NCI-H345 treated with DMSO at 0.1 percent for 48 hours (cell line): ENCODE data around the gene MPIG6B.
A peak's percentile ranks its signal among the peaks of the same experiment; 100 is the strongest.

Source experiments
- DNase-seq: peaks from one replicate; lab custom pipeline; 2025; ENCODE audit not compliant: unreplicated experiment; lab: John Stamatoyannopoulos, UW

MPIG6B gene

GRCh38 chr6:31723245-31723979, at the start of gene MPIG6B:
MPIG6B (plus strand) TSS chr6:31723373; CDS start chr6:31723384, 11 bp downstream.
- DNase-seq: no peak

DNA sequence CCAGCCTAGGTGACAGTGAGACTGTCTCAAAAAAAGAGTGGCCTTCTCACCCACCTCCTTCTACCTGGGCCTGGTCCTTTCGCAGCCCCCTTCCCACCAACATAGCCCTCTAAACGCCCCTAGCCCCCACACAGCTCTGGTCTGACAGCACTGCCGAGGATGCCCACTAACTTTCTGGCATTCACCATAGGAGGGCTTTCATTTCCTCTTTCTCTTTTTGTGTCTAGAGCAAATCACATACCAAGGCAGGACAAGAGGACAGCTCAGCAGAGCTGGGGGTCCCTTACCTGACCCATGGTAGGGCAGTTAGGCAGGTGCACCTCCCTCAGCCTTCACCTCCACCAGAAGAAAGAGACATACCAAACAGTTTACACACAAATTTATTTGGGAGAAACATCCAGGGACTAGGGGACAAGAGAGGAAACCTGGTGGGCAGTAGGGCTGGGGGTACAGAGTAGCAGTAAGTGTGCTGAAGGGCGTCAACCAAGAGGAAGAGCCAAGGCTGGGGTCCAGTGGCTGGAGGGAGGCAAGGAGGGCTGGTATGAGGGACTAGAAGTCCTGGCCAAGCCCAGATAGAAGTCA, 46.8 kb upstream of the MPIG6B start:
- DNase-seq: no peak

GRCh38 chr6:31676904-31677303, 46.3 kb upstream of the MPIG6B start:
- no peak for DNase-seq

DNA sequence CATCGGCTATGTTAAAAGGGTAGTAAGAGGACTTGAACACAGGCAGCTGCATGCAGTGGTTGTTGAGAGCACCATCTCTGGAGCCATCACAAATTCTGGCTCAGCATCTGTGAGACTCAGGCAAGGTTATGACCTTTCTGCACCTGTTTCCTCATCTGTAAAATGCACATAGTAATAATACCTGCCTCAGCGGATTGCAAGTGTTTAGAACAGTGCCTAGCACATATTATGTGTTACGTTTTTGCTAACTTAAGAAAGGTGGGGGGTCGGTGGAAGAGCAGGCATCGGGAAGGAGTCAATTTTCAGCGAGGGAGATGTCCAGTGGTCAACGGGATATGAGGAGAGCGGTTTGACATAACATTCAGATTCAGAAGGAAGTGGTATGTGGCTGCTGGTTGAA, 45.2 kb upstream of the MPIG6B start:
- DNase-seq: no peak

DNA sequence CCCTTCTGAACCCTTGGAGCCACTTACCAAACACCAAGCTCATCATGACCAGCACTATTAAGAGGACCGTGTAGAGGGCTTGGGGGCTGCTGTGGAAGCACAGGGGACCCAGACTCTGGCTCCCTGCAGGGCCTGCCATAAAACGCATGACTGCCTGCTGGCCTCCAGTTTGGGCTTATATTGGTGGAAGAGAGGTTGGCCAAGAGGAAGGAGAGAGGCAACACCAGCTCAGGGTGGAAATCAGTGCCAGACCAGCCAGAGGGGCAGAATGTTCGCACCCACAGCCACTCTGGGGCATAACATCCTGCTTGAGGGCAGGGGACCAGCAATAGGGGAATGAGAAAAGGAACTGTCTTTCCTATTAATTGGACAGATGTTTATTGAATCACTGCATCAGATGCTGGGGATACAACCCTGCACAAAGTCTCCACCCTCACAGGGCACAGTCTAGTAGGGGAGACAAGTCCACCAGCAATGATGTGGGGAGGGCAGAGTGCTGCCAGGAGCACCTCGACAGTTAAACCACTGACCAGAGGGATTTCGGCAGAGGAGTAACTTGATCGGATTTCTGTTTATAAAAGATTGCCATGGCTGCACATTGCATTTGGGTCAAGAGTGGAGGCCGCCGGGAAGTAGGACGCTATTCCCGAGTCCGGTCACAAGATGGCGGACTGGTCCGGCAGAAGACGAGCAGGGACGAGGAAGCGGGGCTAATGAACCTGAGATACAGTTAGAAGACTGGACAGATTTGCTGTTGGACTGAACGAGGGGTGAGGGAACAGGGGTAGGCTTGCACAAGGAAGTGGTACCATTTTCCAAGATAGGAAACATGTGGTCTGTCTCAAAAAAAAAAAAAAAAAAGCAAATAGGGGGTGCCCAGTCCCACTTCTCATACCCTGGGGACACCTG, 42.7 kb upstream of the MPIG6B start, which contains the start of gene LY6G5C:
Gene LY6G5C (minus strand): TSS at position 842 of the 909 bp plus-strand sequence. CDS start 694 bp downstream, at position 148.
- peak; percentile 77 for DNase-seq

DNA sequence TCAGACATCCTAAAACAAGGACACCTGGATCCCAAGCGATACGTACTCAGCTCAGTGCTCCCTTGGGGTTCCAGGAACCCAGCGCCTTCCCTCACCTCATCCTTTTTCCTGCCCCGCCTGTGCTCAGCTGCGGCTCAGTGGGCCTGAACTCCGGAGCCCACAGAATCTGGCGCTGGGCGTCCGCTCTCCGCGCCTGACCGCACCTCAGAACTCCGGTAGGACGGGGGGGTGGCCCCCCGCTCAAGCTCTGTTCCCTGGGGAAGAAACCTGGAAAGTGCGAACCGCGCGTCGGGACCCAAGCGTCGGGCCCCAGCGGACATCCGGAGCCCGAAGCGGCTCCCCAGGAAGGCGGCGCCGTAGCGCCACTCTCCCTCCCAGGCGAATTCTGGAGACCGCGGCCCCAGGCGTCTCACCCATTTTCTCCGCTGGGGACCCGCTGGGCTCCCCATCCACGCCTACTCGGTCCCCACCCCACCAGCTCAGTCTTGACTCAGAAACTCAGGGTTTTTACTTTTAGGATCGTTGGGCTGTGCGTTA, 42.0 kb upstream of the MPIG6B start:
- DNase-seq: no peak

DNA sequence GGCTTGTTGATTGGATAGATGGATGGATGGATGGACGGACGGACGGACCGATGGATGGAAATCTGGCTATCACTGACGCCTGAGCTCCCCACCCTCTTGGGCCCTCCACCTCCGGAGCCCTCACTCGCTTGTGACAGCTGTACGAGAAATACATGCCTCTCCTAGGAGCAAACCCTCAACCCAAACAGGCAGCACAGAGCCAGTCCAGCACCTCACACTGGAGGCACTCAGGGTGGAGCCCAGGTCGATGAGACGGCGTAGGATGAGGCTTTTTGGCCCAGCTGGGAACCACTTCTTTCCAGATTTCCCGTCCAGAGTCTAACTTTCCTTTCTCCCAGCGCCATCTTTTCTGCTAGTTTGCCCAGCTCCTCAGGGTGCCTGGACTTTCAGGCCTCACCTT, 39.6 kb upstream of the MPIG6B start:
- no peak for DNase-seq

DNA sequence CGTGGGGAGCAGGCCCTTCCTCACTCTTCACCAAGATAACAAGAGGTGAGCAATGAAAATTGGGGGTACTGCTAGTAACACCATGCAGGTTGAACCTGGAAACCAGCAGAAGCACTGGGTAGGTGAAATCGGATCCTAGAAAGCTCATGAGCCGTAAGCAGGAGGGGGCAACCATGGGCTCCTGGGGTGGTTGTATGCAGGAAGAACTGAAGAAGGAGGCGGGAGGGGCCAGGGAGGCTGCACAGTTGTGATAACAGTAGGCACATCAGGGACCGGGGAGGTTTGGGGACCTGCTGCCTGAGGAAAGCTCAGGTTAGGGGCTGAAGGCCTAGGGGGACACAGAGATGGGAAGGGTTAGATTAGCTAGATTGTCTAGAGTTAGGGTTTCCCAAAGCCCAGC, 36.7 kb upstream of the MPIG6B start:
- DNase-seq: no peak

- no peak for DNase-seq
Measured at GRCh38 chr6:31687321-31687720, 35.9 kb upstream of the MPIG6B start.

DNA sequence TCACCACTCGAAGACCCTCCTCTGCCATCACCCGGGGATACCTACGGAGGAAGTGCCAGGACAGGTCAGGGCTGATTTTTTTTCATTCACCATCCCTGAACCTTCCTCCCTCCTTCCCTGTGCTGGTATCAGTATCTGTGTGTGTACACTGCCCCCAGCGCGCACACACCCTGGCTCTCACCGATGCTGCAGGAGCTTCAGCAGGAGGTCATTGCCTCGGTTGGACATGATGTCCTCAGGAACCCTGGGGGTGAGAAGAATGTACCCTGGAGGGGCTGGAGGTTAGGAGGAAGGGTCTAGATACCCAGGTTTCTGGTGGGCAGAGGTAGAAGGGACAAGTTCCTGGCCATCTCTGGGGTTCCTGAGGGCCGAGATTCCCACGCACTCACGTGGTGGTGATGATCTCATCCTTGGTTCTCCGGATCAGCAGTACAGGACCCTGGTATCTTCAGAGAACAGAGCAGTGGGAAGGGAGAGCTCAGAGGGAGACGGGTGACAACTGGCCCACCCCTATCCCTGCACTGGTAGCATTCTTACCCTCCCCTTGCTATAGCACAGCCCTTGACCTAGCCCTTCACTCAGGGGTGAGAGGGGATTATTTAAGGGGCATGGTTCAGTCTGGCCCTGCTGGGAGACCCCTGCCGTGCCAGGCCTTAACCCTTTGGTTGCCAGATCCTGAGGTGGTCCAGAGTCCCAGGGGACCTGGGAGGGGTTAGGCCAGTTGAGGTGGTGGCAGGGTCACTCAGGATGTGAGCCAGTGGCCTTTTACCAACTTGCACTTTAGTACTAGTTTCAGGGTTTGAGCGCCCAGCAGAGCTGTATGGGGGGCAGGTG, 35.1 kb upstream of the MPIG6B start:
- no peak for DNase-seq

DNA sequence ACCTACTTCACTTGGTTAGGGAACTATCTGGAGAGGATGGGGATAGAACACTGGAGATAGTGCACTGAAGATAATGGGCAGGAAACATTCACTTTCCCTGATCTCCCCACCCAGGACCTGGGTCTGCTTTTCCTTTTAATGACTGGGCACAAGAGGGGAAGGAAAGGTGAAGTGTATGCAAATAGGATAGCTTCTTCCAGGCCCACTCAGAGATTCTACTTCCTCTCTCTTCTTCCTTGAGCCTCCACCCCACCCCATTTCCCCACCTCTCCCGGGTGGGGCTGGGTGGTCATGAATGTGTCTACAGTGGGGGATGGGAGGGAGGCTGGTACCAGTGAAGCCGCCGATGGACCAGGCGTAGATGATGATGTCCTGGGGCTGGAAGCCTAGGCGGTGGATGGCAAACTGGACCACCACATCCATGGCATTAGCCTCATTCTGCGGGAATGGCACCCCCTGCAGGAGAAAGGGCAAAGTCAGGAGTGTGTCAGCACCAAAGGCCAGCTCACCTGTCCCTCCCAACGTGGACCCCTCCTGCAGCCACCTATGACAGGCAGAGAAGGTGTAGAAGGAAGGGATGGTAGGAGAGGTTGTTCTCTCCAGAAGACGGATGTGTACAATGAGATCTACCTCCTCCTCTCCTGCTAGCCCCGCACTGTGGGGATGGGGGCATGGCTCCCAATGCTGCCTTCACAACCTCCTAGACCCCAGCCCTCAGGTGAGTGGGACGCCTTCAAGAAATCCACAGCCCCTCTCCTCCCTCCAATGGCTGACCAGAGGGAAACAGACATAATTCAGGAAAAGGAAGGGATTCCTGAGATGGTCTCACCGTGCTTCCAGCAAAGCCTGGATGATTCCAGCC, 33.7 kb upstream of the MPIG6B start:
- no peak for DNase-seq

- no peak for DNase-seq
Measured at GRCh38 chr6:31690231-31691077, 32.7 kb upstream of the MPIG6B start.

DNA sequence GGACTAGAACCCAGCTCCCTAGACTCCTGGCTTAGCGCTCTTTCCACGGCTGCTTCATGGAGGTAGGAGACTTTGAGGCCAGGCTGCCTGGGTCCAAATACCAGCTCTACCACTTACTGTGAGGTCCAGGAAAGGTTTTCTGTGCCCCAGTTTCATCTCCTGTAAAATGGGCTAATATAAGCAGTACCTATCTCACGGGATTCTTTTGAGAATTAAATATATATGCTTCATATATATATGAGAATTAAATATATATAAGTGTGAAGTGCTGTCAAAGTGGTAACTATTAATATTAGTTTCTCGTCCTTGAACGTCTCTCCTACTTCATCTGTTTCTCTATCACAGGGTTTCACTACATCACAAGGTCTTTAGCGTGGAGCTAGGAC, 32.1 kb upstream of the MPIG6B start:
- DNase-seq: no peak

- no peak for DNase-seq
Measured at GRCh38 chr6:31691564-31692108, 31.5 kb upstream of the MPIG6B start.

DNA sequence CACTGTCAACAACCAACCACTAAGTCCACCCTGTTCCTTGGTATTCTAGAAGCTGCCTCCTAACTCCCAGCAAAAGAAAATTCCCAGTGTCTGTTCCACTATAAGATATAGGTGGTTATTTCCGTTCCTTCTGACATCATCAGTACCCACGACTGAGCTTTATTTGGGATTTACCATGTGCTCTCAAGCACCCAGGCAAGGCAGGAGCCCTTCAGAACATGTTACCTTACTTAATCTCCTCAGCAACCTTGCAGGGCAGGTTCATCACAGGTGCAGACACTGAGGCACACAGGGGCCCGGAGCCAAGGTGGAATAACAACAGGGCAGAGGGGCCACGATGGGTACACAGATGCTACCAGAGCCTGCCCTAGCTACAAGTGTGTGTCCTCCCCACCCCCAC, 30.8 kb upstream of the MPIG6B start:
- no peak for DNase-seq

DNA sequence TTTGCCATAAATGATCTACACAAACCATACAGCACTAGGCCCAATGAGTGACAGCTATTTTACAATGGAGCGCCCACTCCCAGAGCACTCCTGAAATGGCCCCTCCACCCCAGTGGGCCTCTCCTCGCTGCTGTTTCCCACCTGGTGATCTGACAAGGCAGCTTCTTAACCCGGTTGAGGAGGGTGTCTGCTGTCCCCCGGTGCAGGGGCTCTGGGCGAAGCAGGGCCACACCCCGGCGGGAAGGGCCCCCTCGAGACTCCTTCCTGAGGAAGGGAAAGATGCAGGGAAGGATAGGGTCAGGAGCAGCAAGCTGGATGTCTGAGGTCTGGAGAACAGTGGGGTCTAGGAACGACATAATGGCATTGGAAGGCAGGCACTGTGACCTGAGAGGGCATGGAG, 30.3 kb upstream of the MPIG6B start:
- no peak for DNase-seq

DNA sequence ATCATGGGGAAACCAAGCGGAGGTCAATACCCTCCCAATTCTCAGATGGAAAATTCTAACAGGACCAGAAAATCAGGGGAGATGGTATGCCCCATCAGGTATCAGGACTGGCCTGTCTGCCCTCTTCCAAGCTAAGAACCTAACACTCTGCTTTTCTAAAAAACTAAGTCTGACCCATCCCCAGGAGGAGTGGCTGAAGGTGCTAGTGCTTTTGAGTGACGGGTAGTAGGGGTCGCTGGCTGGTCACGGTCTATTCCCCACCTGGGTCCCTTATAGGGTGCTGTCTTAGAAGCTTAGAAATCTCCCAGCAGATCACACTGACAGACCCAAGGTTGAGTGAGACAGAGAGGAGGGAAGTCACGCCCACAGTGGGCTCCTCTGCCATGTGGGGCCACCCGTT, 29.6 kb upstream of the MPIG6B start:
- DNase-seq: no peak

DNA sequence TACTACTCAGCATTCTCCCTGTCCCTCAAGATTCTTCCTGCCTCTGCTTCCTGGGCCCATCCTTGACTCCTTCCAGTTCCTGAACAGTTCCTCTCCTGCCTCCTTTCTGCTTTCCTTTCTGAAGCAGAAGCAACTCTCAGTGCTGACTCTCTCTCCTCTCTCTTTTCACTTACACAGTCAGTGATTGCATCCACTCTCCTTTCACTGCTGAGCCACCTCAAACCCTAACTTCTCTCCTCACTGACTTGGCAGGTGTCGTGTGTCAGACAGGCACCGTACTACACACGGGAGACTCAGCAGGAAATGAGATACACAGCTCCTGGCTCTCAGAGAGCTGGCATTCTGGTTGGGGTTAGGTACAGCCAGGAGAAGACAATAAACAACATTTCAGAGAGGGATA, 25.6 kb upstream of the MPIG6B start:
- DNase-seq: no peak
